Bone marrow (tissue), 2 donors: ENCODE results near the gene LAMA5.

Experiments used
- DNase-seq, 2 donors: peaks; one replicate each; lab custom pipeline; 2025; lab: John Stamatoyannopoulos, UW

LAMA5 gene

GRCh38 chr20:62346398-62347150, 20.5 kb downstream of the LAMA5 start:
- DNase-seq: no peak

GRCh38 chr20:62345681-62346370, 21.3 kb downstream of the LAMA5 start:
- DNase-seq: no peak

DNA sequence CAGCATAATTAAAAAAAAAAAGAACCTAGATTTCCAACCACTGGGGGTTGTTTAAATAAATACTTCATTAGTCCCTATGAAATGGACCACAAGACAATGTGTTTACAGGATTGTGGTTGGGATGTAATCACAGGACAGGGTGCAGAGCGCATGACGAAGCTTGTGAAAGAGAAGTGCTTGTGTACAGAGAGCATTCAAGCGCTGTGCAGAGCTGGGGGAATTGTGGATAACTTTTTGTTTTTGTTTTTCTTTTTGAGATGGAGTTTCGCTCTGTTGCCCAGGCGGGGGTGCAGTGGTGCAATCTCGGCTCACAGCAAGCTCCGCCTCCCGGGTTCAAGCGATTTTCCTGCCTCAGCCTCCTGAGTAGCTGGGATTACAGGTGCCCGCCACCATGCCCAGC, 22.3 kb downstream of the LAMA5 start:
- no peak for DNase-seq

DNA sequence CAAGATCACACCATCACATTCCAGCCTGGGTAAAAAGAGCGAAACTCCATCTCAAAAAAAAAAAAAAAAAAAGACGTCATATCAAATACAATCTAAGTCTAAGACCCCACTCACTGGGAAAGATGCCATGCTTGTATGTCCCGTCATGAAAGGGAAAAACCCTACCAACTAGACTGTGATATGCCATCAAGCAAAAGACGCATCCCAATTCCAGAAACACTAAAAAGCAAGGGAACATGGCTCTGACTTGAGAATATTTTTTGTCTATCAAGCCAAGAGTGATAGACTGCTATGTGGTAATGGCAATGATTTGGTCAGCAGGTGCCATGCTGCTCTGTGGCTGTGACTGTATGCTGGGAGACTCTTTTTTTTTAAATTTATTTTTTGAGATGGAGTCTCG, 23.0 kb downstream of the LAMA5 start:
- DNase-seq: no peak

GRCh38 chr20:62342910-62343309, 24.2 kb downstream of the LAMA5 start:
- no peak for DNase-seq

GRCh38 chr20:62339647-62340062, 27.5 kb downstream of the LAMA5 start:
- DNase-seq: no peak

GRCh38 chr20:62338294-62338620, 28.9 kb downstream of the LAMA5 start:
- DNase-seq: no peak

GRCh38 chr20:62337558-62338293, 29.4 kb downstream of the LAMA5 start:
- no peak for DNase-seq

- DNase-seq: no peak
Observed at GRCh38 chr20:62336775-62337557, 30.1 kb downstream of the LAMA5 start.

DNA sequence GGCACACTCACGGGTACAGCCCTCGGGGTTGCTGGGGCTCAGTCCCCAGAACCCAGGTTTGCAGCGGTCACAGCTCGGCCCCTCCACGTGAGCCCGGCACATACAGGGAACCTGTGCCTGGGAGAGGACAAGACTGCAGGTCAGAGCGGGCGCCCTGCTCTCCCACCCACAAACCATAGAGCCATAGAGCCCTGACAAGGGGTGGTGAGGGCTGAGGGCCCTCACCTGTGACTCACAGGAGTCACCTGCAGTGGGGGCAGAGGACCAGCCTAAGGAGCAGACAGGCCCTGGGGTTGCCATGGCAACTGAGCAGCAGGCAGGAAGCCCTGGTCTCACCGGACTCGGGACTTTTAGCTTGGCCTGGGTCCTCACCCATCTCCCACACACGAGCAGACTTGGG, 30.8 kb downstream of the LAMA5 start:
- no peak for DNase-seq

DNA sequence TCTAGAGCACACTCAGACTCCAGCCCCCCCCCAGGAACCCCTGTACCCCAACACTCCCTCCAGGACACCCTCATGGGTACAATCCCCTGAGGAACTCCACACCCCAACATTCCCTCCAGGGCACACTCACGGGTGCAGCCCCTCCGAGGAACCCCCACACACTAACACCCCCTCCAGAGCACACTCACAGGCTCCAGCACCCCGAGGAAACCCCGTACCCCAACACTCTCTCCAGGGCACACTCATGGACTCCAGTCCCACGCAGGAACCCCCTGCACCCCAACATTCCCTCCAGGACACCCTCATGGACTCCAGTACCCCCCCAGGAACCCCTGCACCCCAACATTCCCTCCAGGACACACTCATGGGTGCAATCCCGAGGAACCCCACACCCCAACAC, 31.6 kb downstream of the LAMA5 start:
- no peak for DNase-seq

GRCh38 chr20:62334881-62335280, 32.2 kb downstream of the LAMA5 start:
- no peak for DNase-seq

DNA sequence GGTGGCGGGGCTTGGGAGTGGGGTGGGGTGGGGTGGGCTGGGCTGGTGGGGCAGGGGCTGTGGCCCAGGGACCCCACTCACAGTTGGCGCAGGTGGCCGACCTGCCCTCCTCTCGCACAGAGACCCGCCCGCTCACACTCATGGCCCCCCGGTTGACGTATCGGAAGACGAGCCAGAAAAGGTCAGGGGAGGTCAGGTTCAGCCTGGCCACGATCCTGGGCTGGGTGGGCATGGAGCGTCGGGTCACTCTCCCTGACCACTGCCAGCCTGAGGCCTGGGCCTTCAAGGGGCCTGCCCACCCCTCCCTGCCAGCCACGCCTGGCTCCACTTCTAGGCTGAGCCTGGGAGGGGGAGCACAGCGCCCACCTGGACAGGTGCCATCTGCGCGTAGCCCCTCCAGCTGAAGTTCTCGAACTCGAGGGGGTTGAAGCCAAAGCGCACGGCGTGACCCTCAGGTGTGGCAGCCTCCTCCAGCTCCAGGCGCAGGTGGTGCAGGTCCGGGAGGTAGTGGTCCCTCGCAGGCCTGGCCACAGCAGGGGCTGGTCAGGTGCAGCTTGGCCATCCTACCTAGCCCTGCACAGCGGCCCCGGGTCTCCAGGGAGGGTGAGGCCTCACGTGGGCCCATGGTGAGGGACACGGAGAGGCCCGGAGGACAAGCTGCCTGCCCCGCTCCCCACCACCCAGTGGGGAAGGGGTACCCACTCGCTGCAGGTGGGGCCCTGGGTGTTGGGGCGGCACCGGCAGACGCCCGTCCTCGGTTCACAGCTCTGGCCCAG, 33.1 kb downstream of the LAMA5 start:
- no peak for DNase-seq

- no peak for DNase-seq
Observed at GRCh38 chr20:62332989-62333819, 33.9 kb downstream of the LAMA5 start.

DNA sequence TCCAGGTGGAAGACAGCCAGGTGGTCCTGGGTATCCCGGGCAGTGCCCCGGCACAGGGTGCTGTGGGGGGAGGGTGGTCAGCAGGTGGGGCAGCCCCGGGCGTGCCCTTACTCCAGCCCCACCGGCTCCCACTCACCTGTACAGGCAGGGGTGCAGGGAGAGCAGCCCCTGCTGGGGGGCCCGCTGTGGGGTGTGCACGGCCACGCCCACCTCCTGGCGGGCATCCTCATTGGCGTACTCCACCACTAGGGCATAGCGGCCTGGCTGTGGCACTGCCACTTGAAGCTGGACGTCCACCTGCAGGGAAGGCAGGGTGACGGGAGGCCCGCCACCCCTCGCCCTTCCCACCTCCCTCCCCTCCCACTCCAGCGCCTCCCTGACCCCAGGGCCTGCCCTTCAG, 34.7 kb downstream of the LAMA5 start:
- DNase-seq: no peak

DNA sequence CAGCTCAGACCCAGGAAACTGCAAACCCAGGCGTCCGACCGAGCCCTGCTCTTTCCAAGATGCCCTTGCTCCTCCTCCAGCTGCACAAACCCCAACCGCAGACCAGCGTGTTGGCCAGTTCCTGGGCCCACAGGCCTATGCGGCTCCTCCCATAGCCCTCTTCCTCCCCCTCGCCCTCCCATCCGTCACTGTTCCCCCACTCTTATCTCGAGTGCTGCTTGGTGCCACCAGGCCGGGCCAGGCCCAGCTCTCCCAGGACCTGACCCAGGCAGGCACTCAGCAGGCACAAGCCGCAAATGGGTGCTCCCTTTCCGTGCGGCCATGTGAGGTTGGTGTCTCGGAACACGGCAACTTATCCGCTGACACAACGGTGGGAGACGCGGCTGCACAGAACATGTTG, 35.8 kb downstream of the LAMA5 start:
- no peak for DNase-seq

GRCh38 chr20:62330576-62331317, 36.4 kb downstream of the LAMA5 start:
- DNase-seq: no peak

DNA sequence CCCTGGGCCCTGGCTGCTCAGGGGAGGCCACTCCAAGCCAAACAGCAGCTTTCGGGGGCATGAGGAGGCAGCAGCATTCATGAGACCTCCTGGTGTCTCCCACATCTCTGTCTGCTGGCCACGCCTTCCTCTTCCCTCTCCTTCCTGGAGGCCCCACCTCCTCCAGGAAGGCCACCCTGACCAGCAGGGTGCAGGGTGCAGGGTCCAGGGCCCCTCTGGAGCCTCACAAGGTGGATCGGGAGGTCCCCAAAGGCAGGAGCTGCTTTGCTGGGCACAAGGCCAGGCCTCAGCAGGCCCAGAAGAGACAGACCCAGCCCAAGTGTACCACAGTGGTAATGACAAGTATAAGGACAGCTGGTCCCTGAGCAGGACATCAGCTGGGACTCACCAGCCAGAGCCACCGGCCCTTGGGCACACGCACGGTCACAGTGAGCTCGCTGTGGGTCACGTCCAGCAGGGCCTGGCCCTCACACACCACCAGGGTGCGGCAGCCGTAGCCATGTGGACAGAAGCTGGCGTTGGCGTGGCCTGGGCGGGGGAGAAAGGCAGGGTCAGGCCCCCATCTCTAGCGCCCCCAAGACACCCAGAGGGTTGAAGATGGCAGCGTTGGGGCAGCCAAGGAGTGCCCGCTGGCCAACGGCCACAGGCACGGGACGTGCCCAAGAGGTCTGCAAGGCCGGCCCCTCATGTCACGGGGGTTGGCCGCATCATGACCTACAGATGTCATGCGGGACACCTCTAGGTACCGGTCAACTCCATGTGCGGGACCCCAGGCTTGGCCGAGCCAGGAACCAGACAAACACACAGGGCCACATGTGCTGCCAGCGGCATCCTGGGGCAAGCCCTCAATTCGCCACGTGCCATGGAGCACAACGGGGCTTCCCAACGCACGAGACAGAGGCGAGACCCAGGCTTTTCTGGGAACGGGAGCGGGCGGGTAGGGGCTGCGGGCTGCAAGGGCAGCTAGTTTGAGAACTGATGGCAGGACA, 37.4 kb downstream of the LAMA5 start:
- DNase-seq: no peak
